H9 (cell line): ENCODE data around the gene TXNDC5. TPM values are rescaled to one million over a fixed set of nuclear protein-coding genes. Genes with fewer than 3 reads are reported as not detected.

Experiments used
- DNase-seq: peaks from one replicate; pipeline ENCODE4 v3.0.0-alpha.2; 2017
- H2AFZ ChIP-seq: one replicate; pipeline ENCODE4 v1.6.1; 2013; ENCODE audit warnings: mild to moderate bottlenecking, low read length, control low read depth, moderate library complexity
- H2AK5ac ChIP-seq: 2 replicates; pipeline ENCODE4 v1.6.1; 2013; ENCODE audit warnings: low read length, control low read depth, mixed read lengths; ENCODE audit not compliant: insufficient read length
- H2BK120ac ChIP-seq: one replicate; pipeline ENCODE4 v1.6.1; 2013; ENCODE audit warnings: low read depth, mild to moderate bottlenecking, low read length, control low read depth, inconsistent platforms; ENCODE audit not compliant: poor library complexity, severe bottlenecking
- H2BK12ac ChIP-seq: 2 replicates; pipeline ENCODE4 v1.6.1; 2013; ENCODE audit warnings: low read length, control low read depth, mixed read lengths, low read depth; ENCODE audit not compliant: insufficient read length
- H2BK15ac ChIP-seq: 2 replicates; pipeline ENCODE4 v1.6.1; 2013; ENCODE audit warnings: low read depth, low read length, control low read depth
- H2BK20ac ChIP-seq: one replicate; pipeline ENCODE4 v1.6.1; 2013; ENCODE audit warnings: low read depth, mild to moderate bottlenecking, low read length, control low read depth, inconsistent platforms; ENCODE audit not compliant: poor library complexity, severe bottlenecking
- H2BK5ac ChIP-seq: 2 replicates; pipeline ENCODE4 v1.6.1; 2013; ENCODE audit warnings: low read length, control low read depth, mixed read lengths; ENCODE audit not compliant: insufficient read length
- H3K14ac ChIP-seq: 2 replicates; pipeline ENCODE4 v1.6.1; 2013; ENCODE audit warnings: low read length, control low read depth; ENCODE audit not compliant: insufficient read depth
- H3K18ac ChIP-seq: 2 replicates; pipeline ENCODE4 v1.6.1; 2013; ENCODE audit warnings: low read depth, mild to moderate bottlenecking, mixed read lengths, low read length, control low read depth; ENCODE audit not compliant: insufficient read length
- H3K23ac ChIP-seq: 2 replicates; pipeline ENCODE4 v1.6.1; 2013; ENCODE audit warnings: low read length, control low read depth, mixed read lengths, low read depth; ENCODE audit not compliant: insufficient read length
- H3K23me2 ChIP-seq: 2 replicates; pipeline ENCODE4 v1.6.1; 2013; ENCODE audit warnings: low read depth, mild to moderate bottlenecking, mixed read lengths, low read length, control low read depth; ENCODE audit not compliant: insufficient read length, poor library complexity, severe bottlenecking
- H3K27ac ChIP-seq: 2 replicates; pipeline ENCODE4 v1.5.1; 2013; ENCODE audit warnings: low read length, control low read depth, mixed read lengths, low read depth; ENCODE audit not compliant: insufficient read length
- H3K27me3 ChIP-seq: 2 replicates; pipeline ENCODE4 v1.6.1; 2013; ENCODE audit warnings: low read length, control low read depth, inconsistent platforms; ENCODE audit not compliant: insufficient read depth
- H3K4ac ChIP-seq: 2 replicates; pipeline ENCODE4 v1.6.1; 2013; ENCODE audit warnings: low read depth, mild to moderate bottlenecking, control low read depth, inconsistent platforms, low read length, moderate library complexity
- H3K4me1 ChIP-seq: 2 replicates; pipeline ENCODE4 v1.6.1; 2013; ENCODE audit warnings: low read length, control low read depth, inconsistent platforms; ENCODE audit not compliant: insufficient read depth
- H3K4me2 ChIP-seq: 2 replicates; pipeline ENCODE4 v1.6.1; 2013; ENCODE audit warnings: low read length, control low read depth, mixed read lengths; ENCODE audit not compliant: insufficient read length, insufficient read depth
- H3K56ac ChIP-seq: 2 replicates; pipeline ENCODE4 v1.6.1; 2013; ENCODE audit warnings: low read depth, mild to moderate bottlenecking, mixed read lengths, low read length, control low read depth; ENCODE audit not compliant: insufficient read length
- H3K79me1 ChIP-seq: 2 replicates; pipeline ENCODE4 v1.6.1; 2013; ENCODE audit warnings: low read depth, mild to moderate bottlenecking, moderate library complexity, low read length, control low read depth, inconsistent platforms; ENCODE audit not compliant: insufficient read depth, poor library complexity, severe bottlenecking
- H3K79me2 ChIP-seq: 2 replicates; pipeline ENCODE4 v1.6.1; 2013; ENCODE audit warnings: low read length, control low read depth, inconsistent platforms; ENCODE audit not compliant: insufficient read depth
- H3K9ac ChIP-seq: 2 replicates; pipeline ENCODE4 v1.6.1; 2013; ENCODE audit warnings: low read length, control low read depth, mixed read lengths; ENCODE audit not compliant: insufficient read length; ENCODE audit errors: extremely low read depth
- H3K9me3 ChIP-seq: one replicate; pipeline ENCODE4 v1.6.1; 2013; ENCODE audit warnings: low read depth, low read length, inconsistent platforms; ENCODE audit not compliant: control insufficient read depth
- H3T11ph ChIP-seq: one replicate; pipeline ENCODE4 v1.6.1; 2013; ENCODE audit warnings: mild to moderate bottlenecking, low read length, control low read depth, inconsistent platforms
- H4K20me1 ChIP-seq: one replicate; pipeline ENCODE4 v1.6.1; 2013; ENCODE audit not compliant: control insufficient read depth, insufficient read length, insufficient read depth
- H4K5ac ChIP-seq: 2 replicates; pipeline ENCODE4 v1.6.1; 2013; ENCODE audit warnings: low read depth, mild to moderate bottlenecking, mixed read lengths, low read length, control low read depth; ENCODE audit not compliant: insufficient read length
- H4K8ac ChIP-seq: replicated peaks from 2 replicates; pipeline ENCODE4 v1.6.1; 2013; ENCODE audit warnings: low read length, control low read depth, mixed read lengths, low read depth; ENCODE audit not compliant: insufficient read length
- H4K91ac ChIP-seq: 2 replicates; pipeline ENCODE4 v1.6.1; 2013; ENCODE audit warnings: low read depth, mild to moderate bottlenecking, moderate library complexity, mixed read lengths, low read length, control low read depth; ENCODE audit not compliant: insufficient read length
- H3K27ac Mint-ChIP-seq, 3 experiments: 2 replicates in 2 of 3; 3 replicates in 1 of 3; pipeline ENCODE4 v1.8.0; 2020 to 2021; ENCODE audit warnings: mixed read lengths in 3 of 3, mild to moderate bottlenecking in 1 of 3, moderate library complexity in 1 of 3
- H3K27me3 Mint-ChIP-seq: 2 replicates; pipeline ENCODE4 v1.8.0; 2021; ENCODE audit warnings: low read depth, mild to moderate bottlenecking, moderate library complexity, mixed read lengths
- H3K36me3 Mint-ChIP-seq, 3 experiments: 2 replicates in 2 of 3; 3 replicates in 1 of 3; pipeline ENCODE4 v1.8.0; 2020 to 2021; ENCODE audit warnings: low read depth in 3 of 3, mixed read lengths in 3 of 3; ENCODE audit not compliant: insufficient read depth in 1 of 3
- H3K4me1 Mint-ChIP-seq, 2 experiments: 2 replicates each; pipeline ENCODE4 v1.8.0; 2020; ENCODE audit warnings: mixed read lengths in 2 of 2
- H3K4me3 Mint-ChIP-seq, 2 experiments: 2 replicates in 1 of 2; 3 replicates in 1 of 2; pipeline ENCODE4 v1.8.0; 2020 to 2021; ENCODE audit warnings: mild to moderate bottlenecking in 2 of 2, mixed read lengths in 2 of 2, moderate library complexity in 1 of 2
- H3K9me3 Mint-ChIP-seq, 2 experiments: 2 replicates in 1 of 2; 3 replicates in 1 of 2; pipeline ENCODE4 v1.8.0; 2020; ENCODE audit warnings: mild to moderate bottlenecking in 2 of 2, mixed read lengths in 2 of 2, moderate library complexity in 1 of 2
- WGBS: extraction: QIAGEN DNeasy Blood & Tissue Kit; methylation state at CpG from one replicate; pipeline ENCODE4 v1.1.7; 2013; ENCODE audit warnings: missing lambda C conversion rate, low lambda C conversion rate, mixed read lengths; ENCODE audit not compliant: insufficient read length; ENCODE audit errors: extremely low coverage; 5-methylcytosine and 5-hydroxymethylcytosine counted together
- total RNA-seq: library from RNA; stranded (reverse); gene quantifications from 2 replicates; pipeline ENCODE4 v1.2.1, GENCODE V29; 2021
- TF ChIP-seq, protein P1 (sequence below): fragments of 200-600 bp; sonication (generic); conservative IDR thresholded peaks from 3 replicates; pipeline ENCODE4 v1.8.0; 2021; ENCODE audit warnings: antibody characterized with exemption, mild to moderate bottlenecking

TXNDC5 gene
- total RNA-seq, 1 experiment from 2014 or later = 130 TPM

DNA sequence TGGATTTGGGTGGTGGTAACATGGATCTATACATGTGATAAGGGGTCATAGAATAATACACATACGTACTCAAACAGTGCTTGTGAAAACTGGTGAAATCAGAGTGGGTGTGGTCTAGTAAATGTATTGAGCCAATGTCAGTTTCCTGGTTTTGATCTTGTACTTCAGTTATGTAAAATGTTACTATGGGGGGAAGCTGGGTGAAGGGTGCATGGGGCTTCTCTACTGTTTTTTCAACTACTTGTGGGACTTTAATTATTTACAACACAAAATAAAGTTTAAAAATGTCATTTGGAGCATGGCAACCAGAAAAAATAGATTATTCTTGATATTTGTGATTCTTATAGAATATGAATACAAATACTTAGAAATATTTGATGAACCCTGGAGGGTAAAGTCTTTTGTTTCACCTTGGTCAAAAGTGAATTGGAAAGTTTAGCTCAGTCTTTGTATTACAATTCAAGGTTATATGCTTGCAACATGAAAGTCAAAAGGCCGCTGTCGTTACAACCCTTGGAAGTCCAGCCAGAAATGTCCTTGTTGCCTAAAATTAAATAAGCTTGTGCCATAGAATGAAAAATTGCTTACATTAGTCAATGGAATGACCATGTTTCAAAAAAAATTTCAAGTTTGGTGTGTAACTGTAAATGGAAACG lies 74.1 kb downstream of the TXNDC5 start:
- TF ChIP-seq, protein P1, sequence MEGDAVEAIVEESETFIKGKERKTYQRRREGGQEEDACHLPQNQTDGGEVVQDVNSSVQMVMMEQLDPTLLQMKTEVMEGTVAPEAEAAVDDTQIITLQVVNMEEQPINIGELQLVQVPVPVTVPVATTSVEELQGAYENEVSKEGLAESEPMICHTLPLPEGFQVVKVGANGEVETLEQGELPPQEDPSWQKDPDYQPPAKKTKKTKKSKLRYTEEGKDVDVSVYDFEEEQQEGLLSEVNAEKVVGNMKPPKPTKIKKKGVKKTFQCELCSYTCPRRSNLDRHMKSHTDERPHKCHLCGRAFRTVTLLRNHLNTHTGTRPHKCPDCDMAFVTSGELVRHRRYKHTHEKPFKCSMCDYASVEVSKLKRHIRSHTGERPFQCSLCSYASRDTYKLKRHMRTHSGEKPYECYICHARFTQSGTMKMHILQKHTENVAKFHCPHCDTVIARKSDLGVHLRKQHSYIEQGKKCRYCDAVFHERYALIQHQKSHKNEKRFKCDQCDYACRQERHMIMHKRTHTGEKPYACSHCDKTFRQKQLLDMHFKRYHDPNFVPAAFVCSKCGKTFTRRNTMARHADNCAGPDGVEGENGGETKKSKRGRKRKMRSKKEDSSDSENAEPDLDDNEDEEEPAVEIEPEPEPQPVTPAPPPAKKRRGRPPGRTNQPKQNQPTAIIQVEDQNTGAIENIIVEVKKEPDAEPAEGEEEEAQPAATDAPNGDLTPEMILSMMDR = no peak
- Mint-ChIP-seq H3K27ac (no peak overlapping the region), H3K9me3 (no peaks in the 10 kb centered on the region), H3K4me1 (peaks cover 7 to 16% of the 10 kb centered on the region in 2 experiments), H3K4me3 (no peak overlapping the region), H3K27me3 (no peaks in the 10 kb centered on the region; the same call in 1 of the 2 replicates), H3K36me3 (no peaks in the 10 kb centered on the region)
- Histone ChIP-seq H3K4me2 (no peak overlapping the region), H4K91ac (no peak overlapping the region), H3K9me3 (no peaks in the 10 kb centered on the region), H2BK12ac (no peak overlapping the region), H3K23me2 (no peaks in the 10 kb centered on the region), H4K8ac (no peak overlapping the region), H3K79me1 (no peaks in the 10 kb centered on the region), H3K18ac (no peak overlapping the region), H2BK20ac (no peak overlapping the region), H2BK120ac (no peak overlapping the region), H2AFZ (no peak overlapping the region), H3K4ac (no peak overlapping the region), H3K14ac (no peak overlapping the region), H3K27ac (no peak overlapping the region), H3K27me3 (no peaks in the 10 kb centered on the region), H2AK5ac (no peak overlapping the region), H3K9ac (no peak overlapping the region), H4K5ac (no peak overlapping the region), H3K79me2 (no peaks in the 10 kb centered on the region), H3K56ac (no peak overlapping the region), H4K20me1 (no peaks in the 10 kb centered on the region), H2BK15ac (no peak overlapping the region), H3K4me1 (no peaks in the 10 kb centered on the region), H3T11ph (no peak overlapping the region), H3K23ac (no peak overlapping the region), H2BK5ac (no peak overlapping the region)
- no peak for DNase-seq
- WGBS = 100% methylated on average over 1 of the region's 4 CpGs
